ES-I3 (cell line): Measurements from ENCODE around the gene ZNF865.
"Not testable (repeated sequence)": the region's sequence is repeated elsewhere in the genome, so short reads cannot be mapped to it uniquely, and the experiment has no call there.

Experiments used
- H3K36me3 ChIP-seq: 2 replicates; pipeline ENCODE4 v1.6.1; 2013; ENCODE audit warnings: mild to moderate bottlenecking, low read length, control low read depth, moderate library complexity; ENCODE audit not compliant: insufficient read depth
- H3K4me1 ChIP-seq: 2 replicates; pipeline ENCODE4 v1.6.1; 2013; ENCODE audit warnings: mild to moderate bottlenecking, control low read depth, low read length; ENCODE audit not compliant: insufficient read depth
- H3K9ac ChIP-seq: 2 replicates; pipeline ENCODE4 v1.6.1; 2013; ENCODE audit warnings: low read depth, mild to moderate bottlenecking, low read length, moderate library complexity
- H3K9me3 ChIP-seq: 2 replicates; pipeline ENCODE4 v1.6.1; 2013; ENCODE audit warnings: mild to moderate bottlenecking, low read length, moderate library complexity; ENCODE audit not compliant: control insufficient read depth, insufficient read depth

ZNF865 gene

GRCh38 chr19:55581145-55581822, 24.2 kb upstream of the ZNF865 start:
- Histone ChIP-seq H3K9me3 (no peaks in the 10 kb centered on the region), H3K36me3 (0 out of 2 replicates have a peak, but pooled peaks cover 7% of the 10 kb centered on the region), H3K9ac (peak overlapping the region; percentile 43; the same call in 1 of the 2 replicates), H3K4me1 (no peaks in the 10 kb centered on the region)

- Histone ChIP-seq H3K36me3 (0 out of 2 replicates have a peak, but pooled peaks cover 5% of the 10 kb centered on the region), H3K4me1 (no peaks in the 10 kb centered on the region), H3K9ac (no peak overlapping the region), H3K9me3 (no peaks in the 10 kb centered on the region)
Measured at GRCh38 chr19:55581823-55582223, 23.6 kb upstream of the ZNF865 start.

- not testable (repeated sequence) for H3K36me3 ChIP-seq, H3K9ac ChIP-seq, H3K4me1 ChIP-seq, H3K9me3 ChIP-seq
Measured at GRCh38 chr19:55582284-55582683, 23.2 kb upstream of the ZNF865 start.

GRCh38 chr19:55583897-55584296, 21.6 kb upstream of the ZNF865 start:
- not testable (repeated sequence) for H3K36me3 ChIP-seq, H3K9me3 ChIP-seq, H3K9ac ChIP-seq, H3K4me1 ChIP-seq

- Histone ChIP-seq H3K9ac (no peak overlapping the region), H3K4me1 (0 out of 2 replicates have a peak, but pooled peaks cover 2% of the 10 kb centered on the region), H3K9me3 (no peaks in the 10 kb centered on the region), H3K36me3 (no peaks in the 10 kb centered on the region)
Measured at GRCh38 chr19:55584871-55585270, 20.6 kb upstream of the ZNF865 start.

- Histone ChIP-seq H3K9me3 (no peaks in the 10 kb centered on the region), H3K36me3 (no peaks in the 10 kb centered on the region), H3K9ac (peak overlapping the region; percentile 43), H3K4me1 (0 out of 2 replicates have a peak, but pooled peaks cover 7% of the 10 kb centered on the region)
Measured at GRCh38 chr19:55585658-55586339, 19.6 kb upstream of the ZNF865 start.

GRCh38 chr19:55586976-55587668, 18.3 kb upstream of the ZNF865 start:
- Histone ChIP-seq H3K4me1 (peaks cover 13% of the 10 kb centered on the region; the same call in 1 of the 2 replicates), H3K9me3 (no peaks in the 10 kb centered on the region), H3K9ac (peak overlapping the region; percentile 43; the same call in 1 of the 2 replicates), H3K36me3 (no peaks in the 10 kb centered on the region)

GRCh38 chr19:55588738-55589137, 16.7 kb upstream of the ZNF865 start:
- no peak overlapping the region for H3K9ac ChIP-seq
- H3K4me1 ChIP-seq = peaks cover 13% of the 10 kb centered on the region; the same call in 1 of the 2 replicates
- H3K9me3 ChIP-seq = no peaks in the 10 kb centered on the region
- no peaks in the 10 kb centered on the region for H3K36me3 ChIP-seq

GRCh38 chr19:55590109-55590508, 15.3 kb upstream of the ZNF865 start:
- H3K9me3 ChIP-seq = no peaks in the 10 kb centered on the region
- H3K9ac ChIP-seq = no peak overlapping the region; the same call in 1 of the 2 replicates
- H3K36me3 ChIP-seq = no peaks in the 10 kb centered on the region
- peaks cover 13% of the 10 kb centered on the region; the same call in 1 of the 2 replicates for H3K4me1 ChIP-seq

- H3K36me3 ChIP-seq = no peaks in the 10 kb centered on the region
- H3K4me1 ChIP-seq = peaks cover 13% of the 10 kb centered on the region; the same call in 1 of the 2 replicates
- H3K9ac ChIP-seq = no peak overlapping the region
- H3K9me3 ChIP-seq = no peaks in the 10 kb centered on the region
Measured at GRCh38 chr19:55590617-55591016, 14.8 kb upstream of the ZNF865 start.

- Histone ChIP-seq H3K9ac (no peak overlapping the region), H3K9me3 (no peaks in the 10 kb centered on the region), H3K36me3 (no peaks in the 10 kb centered on the region), H3K4me1 (peaks cover 13% of the 10 kb centered on the region; the same call in 1 of the 2 replicates)
Measured at GRCh38 chr19:55591555-55591954, 13.9 kb upstream of the ZNF865 start.

- H3K9me3 ChIP-seq = no peaks in the 10 kb centered on the region
- H3K9ac ChIP-seq = no peak overlapping the region
- H3K36me3 ChIP-seq = no peaks in the 10 kb centered on the region
- H3K4me1 ChIP-seq = peaks cover 13% of the 10 kb centered on the region; the same call in 1 of the 2 replicates
Measured at GRCh38 chr19:55592391-55593090, 12.9 kb upstream of the ZNF865 start.

- Histone ChIP-seq H3K9me3 (no peaks in the 10 kb centered on the region), H3K9ac (no peak overlapping the region), H3K36me3 (no peaks in the 10 kb centered on the region), H3K4me1 (peaks cover 14% of the 10 kb centered on the region; the same call in 1 of the 2 replicates)
Measured at GRCh38 chr19:55593096-55593772, 12.2 kb upstream of the ZNF865 start.
